GM19438 (cell line): Measurements from ENCODE around the gene OR2V1.

ENCODE experiments used
- ATAC-seq: cut with Tn5 transposase; IDR thresholded peaks from one replicate; pipeline ENCODE4 v1.9.1; 2021; ENCODE audit warnings: low read depth; ENCODE audit not compliant: unreplicated experiment

Gene OR2V1

DNA sequence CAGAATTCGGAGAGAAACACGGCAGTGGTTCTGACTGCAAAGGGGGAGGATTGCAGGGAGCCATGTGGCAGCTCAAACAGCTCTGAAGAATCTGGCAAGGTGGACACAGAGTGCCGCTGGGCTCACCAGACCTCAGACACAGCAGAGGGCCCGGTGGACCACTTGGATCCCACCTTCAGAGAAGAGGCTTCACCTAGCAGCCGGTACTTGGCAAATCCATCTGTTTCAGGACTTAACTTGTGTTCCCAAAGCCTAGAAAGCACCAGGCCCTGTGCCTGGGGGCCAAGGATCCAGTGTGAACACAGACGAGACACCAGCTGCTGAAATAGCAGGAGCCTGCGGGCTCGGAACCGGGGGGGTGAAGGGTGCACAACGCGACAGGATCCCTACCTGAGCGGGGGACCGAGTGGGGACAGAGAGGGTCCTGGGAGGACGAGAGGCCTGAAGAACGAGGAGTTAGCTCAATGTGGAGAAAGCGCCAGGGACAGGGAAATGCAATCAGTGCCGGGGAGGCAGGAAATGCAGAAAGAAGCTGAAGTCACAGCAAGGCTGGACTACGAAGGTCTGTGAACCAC is 46.3 kb downstream of the OR2V1 start:
- ATAC-seq = no peak

DNA sequence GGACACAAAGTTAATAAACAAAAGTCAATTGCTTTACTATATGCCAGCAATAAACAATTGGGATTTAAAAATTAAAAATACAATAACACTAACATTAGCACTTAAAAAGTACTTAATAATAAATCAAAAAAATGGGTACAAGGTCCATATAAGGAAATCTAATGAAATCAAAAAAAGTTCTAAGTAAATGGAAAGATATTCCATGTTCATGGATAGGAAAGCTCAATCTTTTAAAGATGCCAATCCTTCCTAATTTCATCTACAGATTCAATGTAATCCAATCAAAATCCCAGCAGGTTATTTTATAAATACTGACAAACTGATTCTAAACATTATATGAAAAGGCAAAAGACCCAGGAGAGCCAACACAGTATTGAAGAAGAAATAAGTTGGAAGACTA is 49.0 kb downstream of the OR2V1 start:
- no peak for ATAC-seq

DNA sequence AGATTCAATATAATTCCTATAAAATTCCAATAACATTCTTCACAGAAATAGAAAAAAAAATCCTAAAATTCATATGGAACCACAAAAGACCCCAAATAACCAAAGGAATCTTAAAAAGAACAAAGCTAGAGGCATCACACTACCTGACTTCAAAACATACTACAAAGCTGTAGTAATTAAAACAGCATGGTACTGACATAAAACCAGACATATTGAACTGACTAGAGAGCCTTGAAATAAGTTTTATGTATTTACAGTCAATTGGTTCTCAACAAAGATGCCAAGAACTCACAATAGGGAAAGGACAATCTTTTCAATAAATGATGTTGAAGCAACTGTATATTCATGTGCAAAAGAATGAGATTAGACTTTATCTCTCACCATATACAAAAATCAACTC is 54.0 kb downstream of the OR2V1 start:
- no peak for ATAC-seq
